Fibroblast of the aortic adventitia (primary cell): ENCODE results near the gene TNPO3. TPM values are rescaled to one million over a fixed set of nuclear protein-coding genes. Genes with fewer than 3 reads are reported as not detected.

Experiments used
- DNase-seq: peaks from one replicate; pipeline ENCODE4 v3.0.0-alpha.2; 2010; ENCODE audit warnings: low read depth
- H3K4me3 ChIP-seq: 2 replicates; pipeline ENCODE4 v1.5.1; 2011; ENCODE audit warnings: low read depth, mild to moderate bottlenecking, control low read depth, low read length, moderate library complexity
- total RNA-seq: library from RNA; depleted of rRNA; stranded (reverse); fragments of >200 nt; gene quantifications from 2 replicates; pipeline ENCODE4 v1.2.3, GENCODE V29; 2012; ENCODE audit warnings: low replicate concordance
- TF ChIP-seq, protein P1 (sequence below): IDR thresholded peaks from 2 replicates; pipeline ENCODE4 v1.5.1; 2011; ENCODE audit warnings: mild to moderate bottlenecking, low read length, control low read depth, inconsistent platforms; ENCODE audit not compliant: insufficient read depth

Gene TNPO3
- total RNA-seq, 1 donor = 63.3 TPM

DNA sequence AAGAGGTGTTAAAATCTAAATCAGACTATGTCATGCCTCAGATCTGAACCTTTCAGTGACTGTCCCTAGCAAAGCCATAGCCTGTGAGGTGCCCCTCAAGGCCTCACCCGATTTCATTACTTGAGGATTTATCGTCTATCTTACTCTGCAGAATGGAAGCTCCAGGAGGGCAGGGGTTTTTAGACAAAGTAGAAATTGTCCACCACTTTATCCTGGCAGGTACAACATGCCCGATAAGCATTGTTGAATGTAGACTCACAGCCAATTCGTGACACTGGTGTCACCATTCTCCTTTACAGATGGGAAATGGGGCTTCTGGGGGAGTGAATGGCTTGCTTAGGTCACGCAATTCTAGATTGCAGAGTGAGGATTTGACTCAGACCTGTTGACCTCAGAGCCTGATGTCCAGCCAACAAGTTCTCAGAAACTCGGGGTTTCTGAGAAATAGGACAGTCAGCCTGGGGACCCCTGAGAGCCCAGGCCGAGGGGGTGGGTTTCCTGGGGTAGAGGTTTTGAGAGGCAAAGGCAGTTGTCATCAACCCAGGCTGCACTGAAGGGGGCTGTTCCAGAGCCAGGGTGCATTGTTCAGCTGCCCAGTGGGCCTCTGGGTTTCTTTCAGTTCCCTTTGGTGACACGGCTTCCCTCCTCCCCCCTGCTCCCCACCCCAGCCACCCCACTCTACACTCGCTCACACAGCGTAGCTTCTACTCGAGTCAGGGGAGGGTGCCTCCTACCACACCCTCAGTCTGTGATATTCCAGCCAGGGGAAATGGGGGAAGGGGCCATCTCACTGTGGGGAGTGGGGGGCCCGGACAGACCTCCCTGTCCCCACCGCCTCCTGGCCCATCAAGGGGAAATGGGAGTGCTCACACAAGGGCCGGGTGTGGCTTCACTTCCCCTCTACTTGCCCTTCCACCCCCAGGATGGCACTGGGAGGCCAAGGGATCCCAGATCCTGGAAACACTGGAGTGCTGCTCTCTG lies 120.3 kb downstream of the TNPO3 start:
- no peak for DNase-seq
- H3K4me3 ChIP-seq = no peak overlapping the region

DNA sequence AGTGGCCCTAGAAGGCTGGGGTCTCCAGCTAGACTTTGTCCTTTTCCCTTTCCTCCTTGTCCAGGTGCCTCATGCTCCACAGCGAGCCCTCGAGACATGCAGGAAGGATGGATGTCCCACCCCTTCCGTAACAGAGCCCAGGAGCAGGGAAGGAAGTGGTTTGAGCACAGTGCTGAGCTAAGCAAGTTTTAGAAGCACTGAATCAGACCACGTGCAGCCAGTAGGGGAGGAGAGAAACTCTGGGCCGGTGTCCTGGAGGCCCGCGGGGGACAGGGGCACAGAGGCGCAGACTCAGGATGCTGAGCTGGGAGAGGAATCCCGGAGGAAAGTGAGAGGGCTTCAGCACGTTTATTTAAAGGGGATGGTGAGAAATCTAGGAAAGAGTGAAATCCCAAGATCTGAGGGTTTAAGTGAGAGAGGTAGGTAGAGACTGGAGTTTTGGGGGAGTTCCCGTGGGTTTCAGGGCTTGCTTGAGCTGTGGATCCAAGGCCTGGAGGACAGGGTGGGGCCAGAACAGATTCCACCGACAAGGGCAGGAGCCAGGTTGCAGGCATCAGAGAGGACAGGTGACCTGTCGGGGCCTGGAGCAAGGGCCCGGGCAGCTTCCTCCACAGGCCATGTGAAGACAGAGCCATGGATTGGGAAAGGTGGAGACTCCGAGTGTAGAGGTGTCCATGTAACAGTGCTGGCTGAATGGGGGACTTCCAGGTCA lies 121.6 kb downstream of the TNPO3 start:
- TF ChIP-seq, protein P1, sequence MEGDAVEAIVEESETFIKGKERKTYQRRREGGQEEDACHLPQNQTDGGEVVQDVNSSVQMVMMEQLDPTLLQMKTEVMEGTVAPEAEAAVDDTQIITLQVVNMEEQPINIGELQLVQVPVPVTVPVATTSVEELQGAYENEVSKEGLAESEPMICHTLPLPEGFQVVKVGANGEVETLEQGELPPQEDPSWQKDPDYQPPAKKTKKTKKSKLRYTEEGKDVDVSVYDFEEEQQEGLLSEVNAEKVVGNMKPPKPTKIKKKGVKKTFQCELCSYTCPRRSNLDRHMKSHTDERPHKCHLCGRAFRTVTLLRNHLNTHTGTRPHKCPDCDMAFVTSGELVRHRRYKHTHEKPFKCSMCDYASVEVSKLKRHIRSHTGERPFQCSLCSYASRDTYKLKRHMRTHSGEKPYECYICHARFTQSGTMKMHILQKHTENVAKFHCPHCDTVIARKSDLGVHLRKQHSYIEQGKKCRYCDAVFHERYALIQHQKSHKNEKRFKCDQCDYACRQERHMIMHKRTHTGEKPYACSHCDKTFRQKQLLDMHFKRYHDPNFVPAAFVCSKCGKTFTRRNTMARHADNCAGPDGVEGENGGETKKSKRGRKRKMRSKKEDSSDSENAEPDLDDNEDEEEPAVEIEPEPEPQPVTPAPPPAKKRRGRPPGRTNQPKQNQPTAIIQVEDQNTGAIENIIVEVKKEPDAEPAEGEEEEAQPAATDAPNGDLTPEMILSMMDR = no peak
- no peak overlapping the region for H3K4me3 ChIP-seq
- no peak for DNase-seq

More for the DNA sequence above, 120.3 kb downstream of the TNPO3 start:
- TF ChIP-seq, protein P1 = no peak

DNA sequence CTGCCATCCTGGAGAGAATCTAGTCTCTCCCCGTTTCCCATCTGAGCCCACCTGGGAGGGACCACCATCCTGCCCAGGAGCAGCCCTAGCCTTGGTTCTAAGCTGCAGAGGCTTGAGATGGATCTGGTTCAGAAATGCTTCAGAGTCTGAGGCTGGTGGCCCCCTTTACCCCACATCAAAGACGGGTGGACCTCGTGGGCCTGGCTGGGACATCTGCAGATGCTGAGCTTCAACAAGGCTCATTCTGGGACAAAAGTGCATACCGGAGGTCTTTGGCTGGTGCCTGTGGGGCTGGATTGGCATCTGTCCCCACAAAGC lies 122.1 kb downstream of the TNPO3 start:
- DNase-seq = no peak
- TF ChIP-seq, protein P1 = no peak

DNA sequence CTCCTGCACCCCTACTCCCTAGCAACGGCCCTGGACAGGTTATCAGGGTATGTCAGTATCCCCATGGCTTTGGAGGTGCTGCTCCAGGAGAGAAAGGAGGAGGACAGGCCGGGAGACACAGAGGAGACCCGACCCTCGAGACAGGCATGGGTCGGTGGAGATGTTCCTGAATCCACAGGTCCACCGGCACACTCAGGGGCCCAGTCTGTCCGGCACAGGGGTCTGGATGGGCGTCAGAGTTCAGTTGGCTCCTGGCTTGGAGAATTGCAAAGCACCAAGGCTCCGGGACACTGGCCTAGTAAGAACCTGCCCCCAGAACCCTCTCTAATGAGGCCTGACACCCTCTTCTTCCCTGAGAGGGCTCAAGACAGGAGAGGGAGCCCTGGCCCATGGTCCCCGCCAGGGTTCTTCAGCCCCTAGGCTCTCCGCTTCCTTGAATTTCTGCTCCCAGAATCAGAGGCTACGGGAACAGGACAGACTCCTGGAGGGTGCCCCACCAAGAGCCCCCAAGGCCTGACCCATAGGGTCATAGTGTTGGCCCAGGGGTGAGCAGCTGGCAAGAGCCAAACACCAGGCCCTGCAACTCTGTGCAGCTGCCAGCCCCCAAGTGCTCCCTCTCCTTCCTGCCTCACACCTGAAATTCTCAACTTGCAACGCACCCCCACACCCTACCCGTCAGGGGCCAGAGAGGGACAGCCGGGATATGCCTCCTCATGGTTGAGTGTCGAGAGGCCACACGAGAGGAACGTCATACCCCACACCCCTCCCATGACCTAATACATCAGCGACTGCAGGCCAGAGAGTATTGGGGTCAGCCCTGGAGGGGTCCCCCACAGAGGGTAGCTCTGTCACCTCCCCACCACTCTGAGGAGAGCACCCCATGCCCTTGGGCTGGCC lies 122.7 kb downstream of the TNPO3 start:
- H3K4me3 ChIP-seq = no peak overlapping the region
- DNase-seq = no peak
- TF ChIP-seq, protein P1 = no peak

More for the DNA sequence above, 122.1 kb downstream of the TNPO3 start:
- no peak overlapping the region for H3K4me3 ChIP-seq

DNA sequence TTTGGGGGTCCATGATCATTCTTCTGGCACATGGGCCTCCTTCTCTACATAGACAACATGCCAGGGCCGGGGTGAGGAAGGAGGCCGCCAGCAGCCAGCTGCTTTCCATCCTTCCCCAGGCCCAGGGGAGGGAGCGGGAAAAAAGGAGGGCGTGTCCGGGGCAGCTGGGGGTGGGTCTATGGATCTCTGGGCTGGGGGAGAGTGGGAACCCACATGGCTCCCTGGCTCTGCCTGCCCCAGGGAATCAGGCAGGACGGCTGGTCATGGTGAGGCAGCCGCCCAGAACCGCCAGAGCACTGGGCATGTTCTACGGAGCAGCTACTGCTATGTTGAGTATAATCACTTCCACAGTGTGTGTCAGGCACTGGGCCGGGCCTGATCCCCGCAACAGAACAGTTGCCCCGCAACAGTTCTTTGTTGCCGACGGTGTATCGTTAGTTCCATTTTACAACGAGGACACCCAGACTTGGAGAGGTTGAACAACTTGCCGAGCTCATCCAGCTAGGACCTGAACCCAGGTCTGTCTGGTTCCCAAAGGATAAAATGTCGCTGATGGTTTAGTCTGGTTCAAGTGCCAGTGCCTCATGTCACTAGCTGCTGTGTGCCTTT lies 123.6 kb downstream of the TNPO3 start:
- TF ChIP-seq, protein P1 = no peak
- no peak for DNase-seq
- H3K4me3 ChIP-seq = no peak overlapping the region
